ENCODE data around the gene PGPEP1. TPM values are rescaled to one million over a fixed set of nuclear protein-coding genes. Genes with fewer than 3 reads are reported as not detected.
A peak's percentile ranks its signal among the peaks of the same experiment; 100 is the strongest.

PGPEP1 gene
- total RNA-seq, 1 experiment from 2014 or later, result 13.6 TPM

DNA sequence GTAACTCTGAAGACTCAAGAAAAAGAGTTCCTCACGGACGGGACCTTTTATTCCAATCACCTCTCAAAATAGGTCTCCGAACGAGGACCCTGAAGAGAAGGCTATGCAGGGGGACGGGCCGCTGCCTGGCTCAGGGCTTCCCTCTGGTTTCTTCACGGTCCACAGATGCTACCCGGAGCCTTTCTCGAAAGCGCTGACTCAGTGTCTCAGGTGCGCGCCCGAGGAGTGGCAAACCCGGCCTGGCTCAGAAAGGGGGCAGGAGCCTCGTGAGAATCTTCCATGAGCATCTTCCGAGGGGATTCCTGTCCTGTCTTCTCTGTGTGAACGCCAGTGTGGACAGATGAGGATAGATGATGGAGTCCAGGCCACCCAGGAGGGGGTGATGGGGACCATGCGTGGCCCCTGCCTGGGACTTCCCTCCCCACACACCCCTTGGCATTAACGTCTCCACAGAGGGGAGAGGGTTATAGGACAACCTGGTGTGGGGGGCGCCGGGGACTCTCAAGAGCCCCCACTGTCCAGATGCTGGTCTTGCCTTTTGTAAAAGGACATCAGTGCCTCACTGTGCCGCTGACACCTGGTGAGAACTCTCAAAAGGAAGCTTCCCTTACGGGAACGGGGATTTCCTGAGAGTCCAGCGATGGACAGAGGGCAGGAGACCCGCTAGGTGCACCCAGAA lies 34.0 kb upstream of the PGPEP1 start:
- Histone ChIP-seq H3K4me1 (ENCODE audit: low read length) (peaks cover 48% of the 10 kb centered on the region), H3K9ac (ENCODE audit: low read length) (0 out of 2 replicates have a peak overlapping the region, but pooled peaks have one; percentile 5), H3K36me3 (ENCODE audit: insufficient read depth, low read length) (no peaks in the 10 kb centered on the region), H3K79me2 (ENCODE audit: low read length) (no peaks in the 10 kb centered on the region), H3K4me3 (ENCODE audit: low read length) (no peak overlapping the region), H2AFZ (ENCODE audit: low read length) (no peak overlapping the region), H3K27ac (ENCODE audit: low read length) (peak overlapping the region; percentile 94), H3K9me3 (ENCODE audit: low read length) (no peaks in the 10 kb centered on the region), H4K20me1 (ENCODE audit: insufficient read depth, low read depth, low read length) (no peaks in the 10 kb centered on the region), H3K4me2 (ENCODE audit: low read depth, low read length, poor library complexity, severe bottlenecking) (no peak overlapping the region), H3K9me2 (replicated peaks; ENCODE audit: insufficient read depth, low read length) (no peaks in the 10 kb centered on the region), H3K27me3 (ENCODE audit: low read length) (no peaks in the 10 kb centered on the region)
- DNase-seq, result no peak

DNA sequence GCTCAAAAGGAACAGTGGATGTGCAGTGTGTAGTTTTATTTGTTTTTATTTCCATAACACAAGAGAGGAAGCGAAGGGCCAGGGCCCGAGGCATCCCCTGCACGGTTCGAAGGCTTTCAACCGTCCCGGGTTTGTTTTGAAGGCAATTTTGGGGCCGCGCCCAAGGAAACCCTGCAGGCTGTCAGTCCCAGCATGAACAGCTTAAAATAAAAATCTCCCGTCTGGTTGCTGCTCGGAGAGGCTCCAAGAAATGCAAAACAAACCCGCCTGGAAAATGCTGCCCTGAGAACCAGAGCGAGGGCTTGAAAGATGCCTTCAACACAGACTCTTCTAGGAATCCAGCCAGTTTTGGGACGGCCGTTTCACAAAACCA lies 33.5 kb upstream of the PGPEP1 start:
- Histone ChIP-seq H3K9me2 (replicated peaks; ENCODE audit: insufficient read depth, low read length) (no peaks in the 10 kb centered on the region), H3K36me3 (ENCODE audit: insufficient read depth, low read length) (no peaks in the 10 kb centered on the region), H3K27ac (ENCODE audit: low read length) (peak overlapping the region; percentile 94), H2AFZ (ENCODE audit: low read length) (no peak overlapping the region), H3K27me3 (ENCODE audit: low read length) (no peaks in the 10 kb centered on the region), H3K9ac (ENCODE audit: low read length) (no peak overlapping the region), H4K20me1 (ENCODE audit: insufficient read depth, low read depth, low read length) (no peaks in the 10 kb centered on the region), H3K4me2 (ENCODE audit: low read depth, low read length, poor library complexity, severe bottlenecking) (no peak overlapping the region), H3K9me3 (ENCODE audit: low read length) (no peaks in the 10 kb centered on the region), H3K4me3 (ENCODE audit: low read length) (no peak overlapping the region), H3K4me1 (ENCODE audit: low read length) (peaks cover 48% of the 10 kb centered on the region), H3K79me2 (ENCODE audit: low read length) (no peaks in the 10 kb centered on the region)
- DNase-seq, result no peak

DNA sequence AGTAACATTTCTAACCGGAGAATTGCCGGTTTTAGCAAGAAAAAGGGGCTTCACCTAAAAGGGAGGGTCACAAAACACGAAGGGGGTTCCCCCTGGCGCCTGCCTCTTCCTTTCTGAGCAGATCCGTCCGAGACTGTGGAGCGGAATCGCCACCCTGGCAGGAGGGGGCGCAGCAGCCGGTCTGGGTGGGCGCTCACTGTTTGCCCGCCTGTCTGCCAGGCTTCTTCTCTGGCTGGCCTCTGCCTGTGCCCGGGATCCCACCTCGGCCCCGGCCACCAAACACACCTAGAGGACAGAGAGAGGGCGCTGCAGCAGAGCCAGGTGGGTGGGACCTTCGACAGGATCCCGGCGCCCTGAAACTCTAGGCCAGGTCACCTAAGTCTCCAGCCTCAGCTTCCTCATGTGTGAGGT lies 33.1 kb upstream of the PGPEP1 start:
- no peaks in the 10 kb centered on the region for H3K9me3 ChIP-seq (ENCODE audit: low read length)
- H3K4me2 ChIP-seq (ENCODE audit: low read depth, low read length, poor library complexity, severe bottlenecking), result no peak overlapping the region
- no peak overlapping the region for H3K4me3 ChIP-seq (ENCODE audit: low read length)
- no peaks in the 10 kb centered on the region for H3K9me2 ChIP-seq (replicated peaks; ENCODE audit: insufficient read depth, low read length)
- peaks cover 48% of the 10 kb centered on the region for H3K4me1 ChIP-seq (ENCODE audit: low read length)
- no peaks in the 10 kb centered on the region for H3K36me3 ChIP-seq (ENCODE audit: insufficient read depth, low read length)
- no peaks in the 10 kb centered on the region for H4K20me1 ChIP-seq (ENCODE audit: insufficient read depth, low read depth, low read length)
- H3K27me3 ChIP-seq (ENCODE audit: low read length), result no peaks in the 10 kb centered on the region
- H3K79me2 ChIP-seq (ENCODE audit: low read length), result no peaks in the 10 kb centered on the region
- H2AFZ ChIP-seq (ENCODE audit: low read length), result no peak overlapping the region
- H3K9ac ChIP-seq (ENCODE audit: low read length), result no peak overlapping the region
- no peak for DNase-seq
- H3K27ac ChIP-seq (ENCODE audit: low read length), result peak overlapping the region; percentile 94

DNA sequence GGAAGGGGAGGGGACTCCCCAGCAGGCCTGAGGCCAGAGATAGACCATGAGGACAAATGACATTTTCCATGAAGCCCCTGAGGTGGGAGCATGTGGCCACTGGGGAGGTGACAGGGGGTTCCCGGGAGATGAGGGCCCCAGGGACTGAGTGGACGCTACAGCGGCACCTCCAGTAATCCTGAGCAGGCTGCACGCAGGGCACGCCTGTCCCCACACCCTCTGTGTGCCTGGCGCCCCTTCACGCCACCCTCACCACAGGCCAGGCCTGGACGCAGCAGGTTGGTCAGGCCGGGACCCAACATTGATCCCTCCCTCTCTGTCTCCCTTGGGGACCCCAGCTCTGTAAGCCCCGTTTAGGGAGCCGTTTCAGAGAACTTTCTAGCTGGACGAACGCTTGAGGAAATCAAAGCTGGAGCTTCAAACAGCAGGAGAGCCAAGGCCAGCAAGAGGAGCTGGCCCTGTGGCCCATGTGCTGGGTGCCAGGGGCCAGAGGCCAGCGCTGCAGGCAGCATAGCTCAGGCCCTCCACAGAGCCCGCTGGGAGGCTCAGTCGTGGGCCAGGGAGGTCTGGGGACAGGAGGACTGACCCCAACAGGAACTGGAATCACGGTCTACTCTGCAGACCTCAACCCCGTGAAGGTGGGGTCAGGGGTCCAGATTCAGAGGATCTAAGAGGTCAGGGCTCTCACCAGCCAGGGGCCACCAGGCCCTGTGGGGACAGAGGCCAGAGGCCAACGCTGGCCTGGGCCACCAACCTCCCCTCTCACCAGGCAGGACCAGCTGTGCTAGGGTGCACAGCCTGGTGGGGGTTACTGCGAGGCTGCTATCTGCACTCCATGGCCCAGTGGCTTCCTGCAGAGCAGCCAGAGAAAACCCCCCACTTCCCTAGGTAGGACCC lies 32.1 kb upstream of the PGPEP1 start:
- H3K27ac ChIP-seq (ENCODE audit: low read length), result no peak overlapping the region
- H4K20me1 ChIP-seq (ENCODE audit: insufficient read depth, low read depth, low read length), result no peaks in the 10 kb centered on the region

DNA sequence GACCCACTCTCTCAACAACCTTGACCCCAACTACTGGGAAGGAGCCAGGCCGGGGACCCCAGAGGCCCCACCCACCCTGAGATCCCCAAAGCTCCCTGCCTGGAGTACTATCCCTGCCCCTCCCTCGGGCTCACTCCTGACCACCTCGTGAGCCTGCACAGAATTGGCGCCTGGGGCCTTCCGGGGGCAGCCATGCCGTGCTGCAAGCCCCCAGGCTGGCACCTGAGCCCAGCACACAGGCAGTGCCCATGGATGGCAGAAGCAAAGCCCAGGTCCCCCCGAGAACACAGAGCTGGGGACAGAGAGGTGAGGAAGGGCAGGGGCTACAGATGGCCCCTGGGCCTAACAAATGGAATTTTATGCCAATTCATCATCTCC lies 31.5 kb upstream of the PGPEP1 start:
- H2AFZ ChIP-seq (ENCODE audit: low read length), result no peak overlapping the region
- no peak for DNase-seq
- no peaks in the 10 kb centered on the region for H3K36me3 ChIP-seq (ENCODE audit: insufficient read depth, low read length)
- no peaks in the 10 kb centered on the region for H3K9me3 ChIP-seq (ENCODE audit: low read length)
- H4K20me1 ChIP-seq (ENCODE audit: insufficient read depth, low read depth, low read length), result no peaks in the 10 kb centered on the region
- no peak overlapping the region for H3K4me2 ChIP-seq (ENCODE audit: low read depth, low read length, poor library complexity, severe bottlenecking)
- peaks cover 43% of the 10 kb centered on the region for H3K4me1 ChIP-seq (ENCODE audit: low read length)
- H3K4me3 ChIP-seq (ENCODE audit: low read length), result no peak overlapping the region
- no peaks in the 10 kb centered on the region for H3K79me2 ChIP-seq (ENCODE audit: low read length)
- H3K9me2 ChIP-seq (replicated peaks; ENCODE audit: insufficient read depth, low read length), result no peaks in the 10 kb centered on the region
- no peak overlapping the region for H3K9ac ChIP-seq (ENCODE audit: low read length)
- H3K27me3 ChIP-seq (ENCODE audit: low read length), result no peaks in the 10 kb centered on the region
- H3K27ac ChIP-seq (ENCODE audit: low read length), result no peak overlapping the region

More for the DNA sequence above, 32.1 kb upstream of the PGPEP1 start:
- Histone ChIP-seq H3K9me2 (replicated peaks; ENCODE audit: insufficient read depth, low read length) (no peaks in the 10 kb centered on the region), H3K36me3 (ENCODE audit: insufficient read depth, low read length) (no peaks in the 10 kb centered on the region), H3K79me2 (ENCODE audit: low read length) (no peaks in the 10 kb centered on the region), H2AFZ (ENCODE audit: low read length) (no peak overlapping the region), H3K4me1 (ENCODE audit: low read length) (peaks cover 48% of the 10 kb centered on the region), H3K4me2 (ENCODE audit: low read depth, low read length, poor library complexity, severe bottlenecking) (no peak overlapping the region), H3K9ac (ENCODE audit: low read length) (no peak overlapping the region), H3K4me3 (ENCODE audit: low read length) (no peak overlapping the region), H3K27me3 (ENCODE audit: low read length) (no peaks in the 10 kb centered on the region), H3K9me3 (ENCODE audit: low read length) (no peaks in the 10 kb centered on the region)
- no peak for DNase-seq

DNA sequence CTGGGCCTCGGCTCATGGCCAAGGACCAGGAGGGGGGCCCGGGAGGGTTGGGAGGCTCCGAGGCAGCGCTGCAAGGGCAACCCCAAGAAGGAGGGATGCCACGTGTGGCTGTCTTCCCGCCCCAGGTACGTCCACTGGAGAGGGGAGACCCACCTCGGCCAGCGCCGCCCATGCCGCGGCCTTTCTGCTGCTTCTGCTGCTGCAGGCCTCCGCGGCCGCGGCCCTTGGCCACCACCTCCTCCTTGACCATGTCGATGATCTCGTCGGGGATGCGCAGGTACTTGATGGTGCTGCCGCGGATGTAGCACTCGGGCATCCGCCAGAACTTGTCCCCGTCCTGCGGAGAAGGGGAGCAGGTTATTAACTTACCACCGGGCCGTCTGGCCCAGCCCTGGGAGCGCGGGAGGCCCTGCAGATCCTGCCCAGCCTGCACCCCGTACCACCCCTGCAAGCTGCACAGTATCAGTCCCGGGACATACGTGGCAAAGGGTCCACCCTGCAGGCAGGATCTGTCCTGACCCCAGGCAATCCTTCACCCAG lies 30.8 kb upstream of the PGPEP1 start:
- Histone ChIP-seq H3K9me2 (replicated peaks; ENCODE audit: insufficient read depth, low read length) (no peaks in the 10 kb centered on the region), H3K9me3 (ENCODE audit: low read length) (no peaks in the 10 kb centered on the region), H4K20me1 (ENCODE audit: insufficient read depth, low read depth, low read length) (no peaks in the 10 kb centered on the region), H3K36me3 (ENCODE audit: insufficient read depth, low read length) (no peaks in the 10 kb centered on the region), H3K9ac (ENCODE audit: low read length) (no peak overlapping the region), H2AFZ (ENCODE audit: low read length) (no peak overlapping the region), H3K79me2 (ENCODE audit: low read length) (no peaks in the 10 kb centered on the region), H3K4me3 (ENCODE audit: low read length) (no peak overlapping the region), H3K27me3 (ENCODE audit: low read length) (no peaks in the 10 kb centered on the region), H3K27ac (ENCODE audit: low read length) (no peak overlapping the region), H3K4me2 (ENCODE audit: low read depth, low read length, poor library complexity, severe bottlenecking) (no peak overlapping the region), H3K4me1 (ENCODE audit: low read length) (peaks cover 36% of the 10 kb centered on the region)
- DNase-seq, result no peak

DNA sequence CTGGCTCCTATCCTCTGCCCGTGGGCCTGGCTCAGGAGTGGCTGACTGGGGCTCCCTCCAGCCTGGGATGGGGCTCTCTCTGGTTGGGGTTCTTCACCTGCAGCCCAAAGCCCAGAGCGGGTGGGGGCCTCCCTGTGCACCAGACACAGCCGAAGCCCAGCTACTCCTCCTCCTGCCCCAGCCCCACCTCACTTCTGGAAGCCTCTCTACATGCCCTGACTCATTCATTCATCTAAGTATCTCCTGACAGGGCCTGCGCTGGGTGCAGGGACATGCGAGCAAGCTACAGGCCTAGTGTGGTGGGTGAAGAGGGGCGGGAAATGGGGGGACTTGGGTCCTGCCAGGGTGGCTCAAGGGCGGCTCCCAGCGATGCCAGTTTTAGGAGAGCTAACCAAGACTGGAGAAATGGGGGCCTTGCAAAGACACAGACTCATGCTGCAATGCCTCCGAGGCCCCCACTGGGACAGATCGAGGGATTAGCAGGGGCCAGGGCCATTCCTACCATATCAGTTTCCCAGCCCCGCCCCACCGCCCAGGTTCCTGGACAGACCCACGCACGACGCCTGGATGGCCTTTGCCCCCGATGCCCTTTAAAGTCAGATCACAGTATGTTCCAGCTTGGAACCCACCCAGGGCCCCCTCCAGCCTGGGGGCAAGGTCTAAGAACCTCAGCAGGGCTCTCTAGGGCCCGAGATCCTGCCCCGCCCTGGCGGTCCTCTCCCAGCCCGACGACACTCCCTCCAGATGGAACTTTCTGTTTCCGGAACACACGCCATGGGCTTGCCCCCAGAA lies 30.1 kb upstream of the PGPEP1 start:
- Histone ChIP-seq H3K79me2 (ENCODE audit: low read length) (no peaks in the 10 kb centered on the region), H3K27ac (ENCODE audit: low read length) (no peak overlapping the region), H2AFZ (ENCODE audit: low read length) (no peak overlapping the region), H3K4me2 (ENCODE audit: low read depth, low read length, poor library complexity, severe bottlenecking) (no peak overlapping the region), H3K4me3 (ENCODE audit: low read length) (no peak overlapping the region), H3K36me3 (ENCODE audit: insufficient read depth, low read length) (no peaks in the 10 kb centered on the region), H3K27me3 (ENCODE audit: low read length) (no peaks in the 10 kb centered on the region), H3K9me2 (replicated peaks; ENCODE audit: insufficient read depth, low read length) (no peaks in the 10 kb centered on the region), H4K20me1 (ENCODE audit: insufficient read depth, low read depth, low read length) (no peaks in the 10 kb centered on the region), H3K9ac (ENCODE audit: low read length) (no peak overlapping the region), H3K4me1 (ENCODE audit: low read length) (peaks cover 29% of the 10 kb centered on the region), H3K9me3 (ENCODE audit: low read length) (no peaks in the 10 kb centered on the region)
- DNase-seq, result no peak

DNA sequence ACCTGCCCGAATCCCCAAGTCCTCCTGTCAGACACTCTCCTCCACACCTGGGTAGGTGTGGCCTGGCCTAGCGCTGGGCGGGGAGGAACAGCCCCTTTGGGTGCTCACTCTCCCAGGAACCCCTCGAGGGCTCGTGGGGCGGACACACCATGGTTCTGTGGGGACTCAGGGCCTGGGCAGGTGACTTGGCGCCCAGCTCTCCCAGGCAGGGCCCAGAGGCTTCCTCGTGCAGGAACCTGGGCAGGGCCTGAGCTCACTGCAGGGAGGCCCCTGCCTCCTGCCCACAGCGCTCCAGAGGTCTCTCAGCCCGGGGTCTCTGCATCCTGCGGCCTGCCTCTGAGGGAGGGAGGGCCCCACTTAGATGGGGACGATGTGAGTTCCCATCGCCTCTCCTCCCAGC lies 29.4 kb upstream of the PGPEP1 start:
- H3K4me2 ChIP-seq (ENCODE audit: low read depth, low read length, poor library complexity, severe bottlenecking), result no peak overlapping the region
- H3K4me1 ChIP-seq (ENCODE audit: low read length), result peaks cover 23% of the 10 kb centered on the region
- no peaks in the 10 kb centered on the region for H3K27me3 ChIP-seq (ENCODE audit: low read length)
- H3K4me3 ChIP-seq (ENCODE audit: low read length), result no peak overlapping the region
- H3K27ac ChIP-seq (ENCODE audit: low read length), result no peak overlapping the region
- H4K20me1 ChIP-seq (ENCODE audit: insufficient read depth, low read depth, low read length), result no peaks in the 10 kb centered on the region
- no peaks in the 10 kb centered on the region for H3K9me3 ChIP-seq (ENCODE audit: low read length)
- no peak for DNase-seq
- no peaks in the 10 kb centered on the region for H3K36me3 ChIP-seq (ENCODE audit: insufficient read depth, low read length)
- no peak overlapping the region for H3K9ac ChIP-seq (ENCODE audit: low read length)
- no peaks in the 10 kb centered on the region for H3K9me2 ChIP-seq (replicated peaks; ENCODE audit: insufficient read depth, low read length)
- no peak overlapping the region for H2AFZ ChIP-seq (ENCODE audit: low read length)
- H3K79me2 ChIP-seq (ENCODE audit: low read length), result no peaks in the 10 kb centered on the region

All from Karpas-422 (cell line).